Left ventricle myocardium inferior (tissue), 1 donor: ENCODE results near the gene DTWD2. TPM values are rescaled to one million over a fixed set of nuclear protein-coding genes. Genes with fewer than 3 reads are reported as not detected.

ENCODE experiments used
- DNase-seq: peaks from one replicate; pipeline ENCODE4 v3.0.0-alpha.2; 2020
- H3K27ac ChIP-seq: fragments of 200-600 bp; replicated peaks from 2 replicates; pipeline ENCODE4 v1.8.0; 2021
- H3K27me3 ChIP-seq: fragments of 200-600 bp; 2 replicates; pipeline ENCODE4 v1.8.0; 2021; ENCODE audit warnings: low read depth
- H3K36me3 ChIP-seq: fragments of 200-600 bp; 2 replicates; pipeline ENCODE4 v1.8.0; 2021
- H3K4me1 ChIP-seq: fragments of 200-600 bp; 2 replicates; pipeline ENCODE4 v1.8.0; 2021
- H3K4me3 ChIP-seq: fragments of 200-600 bp; 2 replicates; pipeline ENCODE4 v1.8.0; 2021; ENCODE audit warnings: mild to moderate bottlenecking, moderate library complexity
- H3K9me3 ChIP-seq: fragments of 200-600 bp; replicated peaks from 2 replicates; pipeline ENCODE4 v1.8.0; 2021
- intact Hi-C: fragments of 100-400 bp; cut with micrococcal nuclease; formaldehyde crosslinking; loops from one replicate; pipeline ENCODE4 v1.11.0; 2022
- microRNA-seq: library from miRNA; unstranded; fragments of <30 nt; microRNA quantifications from one replicate; pipeline ENCODE4 v1.2.0, GENCODE V29; 2020
- total RNA-seq: library from RNA; stranded (reverse); fragmentation: NEBNext Ultra II Directional; extraction: Animal tissue kit (Norgen Biotek cat#: 25700); gene quantifications from one replicate; pipeline ENCODE4 v1.2.1, GENCODE V29; 2021
- TF ChIP-seq, protein P1 (sequence below): fragments of 200-600 bp; IDR thresholded peaks from 2 replicates; pipeline ENCODE4 v1.8.0; 2021; ENCODE audit warnings: antibody characterized with exemption, mild to moderate bottlenecking, borderline replicate concordance
- donor health status: DM: no; HTN: yes; CAD: no; lungs with severe emphysema.

Gene DTWD2
- total RNA-seq, 1 donor from 2014 or later = 14.7 TPM

GRCh38 chr5:118791926-118792734 is 196.2 kb downstream of the DTWD2 start:
- Histone ChIP-seq H3K36me3 (no peaks in the 10 kb centered on the region), H3K27ac (peak overlapping the region; percentile 13), H3K27me3 (no peaks in the 10 kb centered on the region), H3K9me3 (no peaks in the 10 kb centered on the region), H3K4me1 (peaks cover 17% of the 10 kb centered on the region), H3K4me3 (peak overlapping the region; percentile 13)
- TF ChIP-seq, protein P1, sequence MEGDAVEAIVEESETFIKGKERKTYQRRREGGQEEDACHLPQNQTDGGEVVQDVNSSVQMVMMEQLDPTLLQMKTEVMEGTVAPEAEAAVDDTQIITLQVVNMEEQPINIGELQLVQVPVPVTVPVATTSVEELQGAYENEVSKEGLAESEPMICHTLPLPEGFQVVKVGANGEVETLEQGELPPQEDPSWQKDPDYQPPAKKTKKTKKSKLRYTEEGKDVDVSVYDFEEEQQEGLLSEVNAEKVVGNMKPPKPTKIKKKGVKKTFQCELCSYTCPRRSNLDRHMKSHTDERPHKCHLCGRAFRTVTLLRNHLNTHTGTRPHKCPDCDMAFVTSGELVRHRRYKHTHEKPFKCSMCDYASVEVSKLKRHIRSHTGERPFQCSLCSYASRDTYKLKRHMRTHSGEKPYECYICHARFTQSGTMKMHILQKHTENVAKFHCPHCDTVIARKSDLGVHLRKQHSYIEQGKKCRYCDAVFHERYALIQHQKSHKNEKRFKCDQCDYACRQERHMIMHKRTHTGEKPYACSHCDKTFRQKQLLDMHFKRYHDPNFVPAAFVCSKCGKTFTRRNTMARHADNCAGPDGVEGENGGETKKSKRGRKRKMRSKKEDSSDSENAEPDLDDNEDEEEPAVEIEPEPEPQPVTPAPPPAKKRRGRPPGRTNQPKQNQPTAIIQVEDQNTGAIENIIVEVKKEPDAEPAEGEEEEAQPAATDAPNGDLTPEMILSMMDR = peak; percentile 87
- DNase-seq = no peak
- intact Hi-C loops = no loop called here

DNA sequence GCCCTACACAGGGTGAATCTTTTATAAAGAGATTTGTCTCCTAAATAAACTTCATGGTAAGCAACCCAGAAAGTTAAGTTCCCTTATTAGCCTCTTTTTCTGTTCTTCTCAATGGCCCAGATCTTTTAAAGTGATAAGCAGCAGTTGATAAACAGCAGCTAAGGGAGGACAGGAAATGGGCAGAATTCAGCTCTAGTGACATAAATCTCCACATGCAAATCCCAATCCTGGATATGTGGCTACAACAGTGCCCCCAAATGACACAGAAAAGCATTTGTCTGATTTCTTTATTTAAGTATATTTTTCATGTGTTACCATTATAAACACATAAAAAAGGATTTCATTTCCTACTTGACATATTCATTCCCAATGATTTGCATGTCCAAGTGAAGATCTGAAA is 199.0 kb downstream of the DTWD2 start:
- no peak for DNase-seq
- H3K36me3 ChIP-seq = no peaks in the 10 kb centered on the region
- H3K4me3 ChIP-seq = no peak overlapping the region
- peaks cover 17% of the 10 kb centered on the region for H3K4me1 ChIP-seq
- no peaks in the 10 kb centered on the region for H3K27me3 ChIP-seq
- TF ChIP-seq, protein P1 = no peak
- intact Hi-C loops = no loop called here
- no peak overlapping the region for H3K27ac ChIP-seq
- H3K9me3 ChIP-seq = no peaks in the 10 kb centered on the region

GRCh38 chr5:118788351-118788750 is 200.0 kb downstream of the DTWD2 start:
- H3K9me3 ChIP-seq = no peaks in the 10 kb centered on the region
- TF ChIP-seq, protein P1 = no peak
- DNase-seq = no peak

More at GRCh38 chr5:118788351-118788750, 200.0 kb downstream of the DTWD2 start:
- Histone ChIP-seq H3K27ac (no peak overlapping the region), H3K4me3 (no peak overlapping the region), H3K27me3 (no peaks in the 10 kb centered on the region), H3K36me3 (no peaks in the 10 kb centered on the region), H3K4me1 (peaks cover 14% of the 10 kb centered on the region)
- intact Hi-C loops = no loop called here

Small RNAs within 50 kb of the gene (microRNA-seq; reads per million reads assigned to microRNA genes)
- not detected for gene MIR1244-2

Other genes starting within 250 kb of the DTWD2 start
- gene DMXL1, start 82.5 kb upstream of the DTWD2 start, total RNA-seq = 22.3 TPM